Measurements from ENCODE around the gene RNF182.

GRCh38 chr6:13980534-13980933 lies 55.8 kb downstream of the RNF182 start:
- TF ChIP-seq POLR2AphosphoS5 (IDR thresholded peaks at IDR 0.05; ENCODE audit: low read depth, low read length) (no peak), CTCF (IDR thresholded peaks at IDR 0.05) (no peak), RCOR1 (IDR thresholded peaks at IDR 0.05; ENCODE audit: low read length) (no peak), EZH2phosphoT487 (IDR thresholded peaks at IDR 0.05; ENCODE audit: borderline replicate concordance, low read depth) (no peak)
